NB4 (cell line): Measurements from ENCODE around the gene DPY19L1.
"Not testable (repeated sequence)": the region's sequence is repeated elsewhere in the genome, so short reads cannot be mapped to it uniquely, and the experiment has no call there.

ENCODE experiments used
- MYC ChIP-seq: IDR thresholded peaks from 2 replicates; pipeline ENCODE4 v1.6.1; 2011; ENCODE audit warnings: low read depth, low read length
- POLR2A ChIP-seq: IDR thresholded peaks from 2 replicates; pipeline ENCODE4 v1.6.1; 2011; ENCODE audit warnings: mild to moderate bottlenecking; ENCODE audit not compliant: insufficient read length; ENCODE audit errors: extremely low read depth
- TF ChIP-seq, protein P1 (sequence below): IDR thresholded peaks from 2 replicates; pipeline ENCODE4 v1.6.1; 2011; ENCODE audit warnings: low read depth, low read length
- TF ChIP-seq, protein P2 (sequence below): IDR thresholded peaks from one replicate; pipeline ENCODE4 v1.5.1; 2012; ENCODE audit warnings: low read depth, low read length

GRCh38 chr7:34984140-34984539 is 53.1 kb downstream of the DPY19L1 start:
- TF ChIP-seq POLR2A, MYC: not testable (repeated sequence)
- TF ChIP-seq, protein P1, sequence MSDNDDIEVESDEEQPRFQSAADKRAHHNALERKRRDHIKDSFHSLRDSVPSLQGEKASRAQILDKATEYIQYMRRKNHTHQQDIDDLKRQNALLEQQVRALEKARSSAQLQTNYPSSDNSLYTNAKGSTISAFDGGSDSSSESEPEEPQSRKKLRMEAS: not testable (repeated sequence)
- TF ChIP-seq, protein P2, sequence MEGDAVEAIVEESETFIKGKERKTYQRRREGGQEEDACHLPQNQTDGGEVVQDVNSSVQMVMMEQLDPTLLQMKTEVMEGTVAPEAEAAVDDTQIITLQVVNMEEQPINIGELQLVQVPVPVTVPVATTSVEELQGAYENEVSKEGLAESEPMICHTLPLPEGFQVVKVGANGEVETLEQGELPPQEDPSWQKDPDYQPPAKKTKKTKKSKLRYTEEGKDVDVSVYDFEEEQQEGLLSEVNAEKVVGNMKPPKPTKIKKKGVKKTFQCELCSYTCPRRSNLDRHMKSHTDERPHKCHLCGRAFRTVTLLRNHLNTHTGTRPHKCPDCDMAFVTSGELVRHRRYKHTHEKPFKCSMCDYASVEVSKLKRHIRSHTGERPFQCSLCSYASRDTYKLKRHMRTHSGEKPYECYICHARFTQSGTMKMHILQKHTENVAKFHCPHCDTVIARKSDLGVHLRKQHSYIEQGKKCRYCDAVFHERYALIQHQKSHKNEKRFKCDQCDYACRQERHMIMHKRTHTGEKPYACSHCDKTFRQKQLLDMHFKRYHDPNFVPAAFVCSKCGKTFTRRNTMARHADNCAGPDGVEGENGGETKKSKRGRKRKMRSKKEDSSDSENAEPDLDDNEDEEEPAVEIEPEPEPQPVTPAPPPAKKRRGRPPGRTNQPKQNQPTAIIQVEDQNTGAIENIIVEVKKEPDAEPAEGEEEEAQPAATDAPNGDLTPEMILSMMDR: not testable (repeated sequence)
